ENCODE measurements around the gene WAC. TPM values are rescaled to one million over a fixed set of nuclear protein-coding genes. Genes with fewer than 3 reads are reported as not detected.
"Not testable (repeated sequence)": the region's sequence is repeated elsewhere in the genome, so short reads cannot be mapped to it uniquely, and the experiment has no call there.

Gene WAC
- total RNA-seq, 2 experiments from 2014 or later = 128 to 141 TPM

DNA sequence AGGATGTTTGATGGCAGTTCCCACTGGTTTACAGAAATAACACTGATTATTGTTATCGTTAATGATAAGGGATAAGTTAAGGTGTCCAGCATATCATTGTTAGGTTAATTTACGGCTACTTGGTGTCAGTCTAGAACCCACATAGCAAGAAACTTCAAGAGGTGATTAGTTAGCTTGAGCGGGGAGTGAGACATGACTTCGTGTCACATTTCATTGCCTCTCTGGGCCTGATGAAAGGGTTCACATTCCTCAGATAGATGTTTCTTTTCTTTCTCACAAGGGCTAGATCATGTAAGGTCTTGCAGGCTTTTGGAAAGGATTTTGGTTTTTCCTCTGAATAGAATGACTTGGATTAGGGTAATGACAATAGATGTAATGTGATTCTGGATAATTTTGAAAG lies 26.7 kb downstream of the WAC start:
- CTCF ChIA-PET = no interaction called here
- Mint-ChIP-seq H3K9me3 (ENCODE audit: low read depth) (no peaks in the 10 kb centered on the region), H3K4me3 (no peak overlapping the region), H3K27ac (no peak overlapping the region), H3K27me3 (no peaks in the 10 kb centered on the region), H3K4me1 (peaks cover 51% of the 10 kb centered on the region), H3K36me3 (peaks cover 68% of the 10 kb centered on the region)
- DNase-seq = no peak
- ATAC-seq = no peak

GRCh38 chr10:28560617-28561016 lies 27.7 kb downstream of the WAC start:
- no peak overlapping the region for H3K4me3 Mint-ChIP-seq

GRCh38 chr10:28561531-28561930 lies 28.6 kb downstream of the WAC start:
- DNase-seq = no peak

More at GRCh38 chr10:28560617-28561016, 27.7 kb downstream of the WAC start:
- Mint-ChIP-seq H3K36me3 (peaks cover 64% of the 10 kb centered on the region), H3K27ac (no peak overlapping the region), H3K9me3 (ENCODE audit: low read depth) (no peaks in the 10 kb centered on the region), H3K27me3 (no peaks in the 10 kb centered on the region), H3K4me1 (peaks cover 50% of the 10 kb centered on the region)
- CTCF ChIA-PET = no interaction called here
- ATAC-seq (no peak), DNase-seq (no peak)

GRCh38 chr10:28564905-28565304 lies 32.0 kb downstream of the WAC start:
- peaks cover 48% of the 10 kb centered on the region for H3K36me3 Mint-ChIP-seq
- H3K4me3 Mint-ChIP-seq = no peak overlapping the region
- peak overlapping the region; percentile 45 for H3K27ac Mint-ChIP-seq
- ATAC-seq = peak; percentile 39
- DNase-seq = no peak
- no peaks in the 10 kb centered on the region for H3K9me3 Mint-ChIP-seq (ENCODE audit: low read depth)
- H3K27me3 Mint-ChIP-seq = no peaks in the 10 kb centered on the region
- CTCF ChIA-PET = no interaction called here
- H3K4me1 Mint-ChIP-seq = peaks cover 60% of the 10 kb centered on the region

More at GRCh38 chr10:28561531-28561930, 28.6 kb downstream of the WAC start:
- no peak overlapping the region for H3K4me3 Mint-ChIP-seq
- H3K36me3 Mint-ChIP-seq = peaks cover 59% of the 10 kb centered on the region
- H3K27me3 Mint-ChIP-seq = no peaks in the 10 kb centered on the region
- CTCF ChIA-PET = no interaction called here
- no peak for ATAC-seq
- no peaks in the 10 kb centered on the region for H3K9me3 Mint-ChIP-seq (ENCODE audit: low read depth)
- no peak overlapping the region for H3K27ac Mint-ChIP-seq
- H3K4me1 Mint-ChIP-seq = peaks cover 51% of the 10 kb centered on the region

DNA sequence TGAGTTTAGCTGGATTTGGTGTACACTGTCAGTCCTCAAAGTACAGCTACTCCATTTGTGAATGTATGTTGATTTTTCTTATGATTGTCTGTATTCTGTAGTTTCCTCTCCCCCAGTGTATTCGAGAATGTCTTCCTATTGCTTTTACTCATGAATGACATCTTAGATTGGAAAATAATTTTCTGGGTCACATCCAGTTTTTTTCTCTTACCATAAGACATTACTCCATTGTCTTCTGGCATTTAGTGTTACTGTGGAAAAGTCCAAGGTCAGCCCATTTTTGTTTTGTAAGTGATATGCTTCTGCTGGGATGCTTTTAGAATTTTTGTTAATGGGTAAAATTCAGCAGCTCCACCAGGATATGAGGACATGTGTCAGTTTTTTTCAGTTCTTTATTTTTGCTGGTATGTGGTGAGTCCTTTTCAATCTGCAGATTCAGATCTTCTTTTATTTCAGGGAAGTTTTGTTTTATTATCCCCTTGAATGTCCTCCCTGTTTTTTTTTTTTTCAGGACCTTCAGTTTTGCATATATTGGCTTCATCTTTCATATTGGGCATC lies 33.6 kb downstream of the WAC start:
- CTCF ChIA-PET = no interaction called here

DNA sequence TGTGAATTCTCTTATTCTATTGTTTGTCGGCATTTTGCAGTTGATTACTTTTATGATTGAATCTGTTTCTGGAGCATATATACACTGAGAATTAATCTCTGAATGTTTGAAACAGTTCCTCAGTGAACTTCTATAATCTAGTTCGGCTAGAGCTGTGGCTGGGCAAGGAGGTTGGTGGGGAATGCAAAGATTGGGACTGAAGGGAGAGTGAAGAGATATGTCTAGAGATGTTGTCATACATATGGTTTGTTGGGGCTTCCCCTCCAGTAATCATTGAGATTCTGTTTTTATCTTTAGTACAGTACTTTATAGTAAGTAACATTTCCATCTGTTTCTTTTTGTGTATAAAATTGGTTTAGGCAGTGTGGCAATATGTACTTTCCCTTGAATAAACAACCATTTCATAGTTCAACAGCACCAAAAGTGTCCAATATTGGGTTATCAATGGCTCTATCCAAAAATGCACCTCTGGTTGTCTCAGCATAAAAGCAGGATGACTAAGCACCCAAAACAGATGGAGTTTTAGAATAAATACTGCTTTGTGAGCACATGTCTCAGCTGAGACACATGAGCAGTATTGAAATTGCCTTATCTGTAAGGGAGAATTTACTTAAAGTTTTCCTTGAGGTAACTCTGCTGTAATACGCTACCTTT lies 36.7 kb downstream of the WAC start:
- CTCF ChIA-PET = no interaction called here
- no peaks in the 10 kb centered on the region for H3K9me3 Mint-ChIP-seq (ENCODE audit: low read depth)
- peaks cover 45% of the 10 kb centered on the region for H3K36me3 Mint-ChIP-seq
- H3K4me3 Mint-ChIP-seq = no peak overlapping the region
- no peak for DNase-seq
- H3K27me3 Mint-ChIP-seq = no peaks in the 10 kb centered on the region
- peaks cover 56% of the 10 kb centered on the region for H3K4me1 Mint-ChIP-seq
- H3K27ac Mint-ChIP-seq = peak overlapping the region; percentile 24
- no peak for ATAC-seq

More for the DNA sequence above, 33.6 kb downstream of the WAC start:
- no peaks in the 10 kb centered on the region for H3K9me3 Mint-ChIP-seq (ENCODE audit: low read depth)
- H3K27me3 Mint-ChIP-seq = no peaks in the 10 kb centered on the region
- no peak for DNase-seq
- no peak overlapping the region for H3K4me3 Mint-ChIP-seq
- peak overlapping the region; percentile 27 for H3K27ac Mint-ChIP-seq
- no peak for ATAC-seq
- H3K4me1 Mint-ChIP-seq = peaks cover 62% of the 10 kb centered on the region
- peaks cover 45% of the 10 kb centered on the region for H3K36me3 Mint-ChIP-seq

- Mint-ChIP-seq H3K27ac (no peak overlapping the region), H3K4me1 (peaks cover 59% of the 10 kb centered on the region), H3K9me3 (ENCODE audit: low read depth) (no peaks in the 10 kb centered on the region), H3K4me3 (no peak overlapping the region), H3K27me3 (no peaks in the 10 kb centered on the region), H3K36me3 (peaks cover 45% of the 10 kb centered on the region)
- ATAC-seq (no peak), DNase-seq (no peak)
- CTCF ChIA-PET = no interaction called here
These were observed 37.7 kb downstream of the WAC start for GRCh38 chr10:28570598-28570997.

GRCh38 chr10:28571265-28571664 lies 38.3 kb downstream of the WAC start:
- Mint-ChIP-seq H3K9me3 (ENCODE audit: low read depth) (no peaks in the 10 kb centered on the region), H3K36me3 (peaks cover 46% of the 10 kb centered on the region), H3K4me3 (no peak overlapping the region), H3K4me1 (peaks cover 59% of the 10 kb centered on the region), H3K27ac (peak overlapping the region; percentile 17), H3K27me3 (no peaks in the 10 kb centered on the region)
- CTCF ChIA-PET = no interaction called here
- no peak for DNase-seq
- ATAC-seq = no peak

GRCh38 chr10:28574214-28574613 lies 41.3 kb downstream of the WAC start:
- H3K27ac Mint-ChIP-seq; H3K9me3 Mint-ChIP-seq (ENCODE audit: low read depth); H3K27me3 Mint-ChIP-seq; DNase-seq; H3K4me3 Mint-ChIP-seq; CTCF ChIA-PET; ATAC-seq: not testable (repeated sequence)
- Mint-ChIP-seq H3K4me1 (peaks cover 49% of the 10 kb centered on the region), H3K36me3 (peaks cover 44% of the 10 kb centered on the region)

GRCh38 chr10:28575852-28576251 lies 42.9 kb downstream of the WAC start:
- Mint-ChIP-seq H3K4me1 (peaks cover 46% of the 10 kb centered on the region), H3K36me3 (peaks cover 44% of the 10 kb centered on the region), H3K4me3 (no peak overlapping the region), H3K27ac (no peak overlapping the region), H3K9me3 (ENCODE audit: low read depth) (no peaks in the 10 kb centered on the region), H3K27me3 (no peaks in the 10 kb centered on the region)
- CTCF ChIA-PET = interaction anchor here (1.3 kb wide), 1 partner anchor 30 kb away, joined by 4 read pairs; no protein-coding TSS in a partner anchor
- DNase-seq (no peak), ATAC-seq (no peak)

- no peak for ATAC-seq
- peaks cover 50% of the 10 kb centered on the region for H3K4me1 Mint-ChIP-seq
These were observed 44.6 kb downstream of the WAC start for GRCh38 chr10:28577506-28577905.

GRCh38 chr10:28578454-28578853 lies 45.5 kb downstream of the WAC start:
- no peaks in the 10 kb centered on the region for H3K9me3 Mint-ChIP-seq (ENCODE audit: low read depth)
- no peak for DNase-seq
- no peak overlapping the region for H3K4me3 Mint-ChIP-seq
- H3K4me1 Mint-ChIP-seq = peaks cover 42% of the 10 kb centered on the region
- CTCF ChIA-PET = interaction anchor here (1.0 kb wide), 1 partner anchor 11 kb away, joined by 3 read pairs; no protein-coding TSS in a partner anchor
- H3K27ac Mint-ChIP-seq = no peak overlapping the region
- no peaks in the 10 kb centered on the region for H3K27me3 Mint-ChIP-seq
- peaks cover 39% of the 10 kb centered on the region for H3K36me3 Mint-ChIP-seq
- no peak for ATAC-seq

More at GRCh38 chr10:28577506-28577905, 44.6 kb downstream of the WAC start:
- no peaks in the 10 kb centered on the region for H3K27me3 Mint-ChIP-seq
- H3K9me3 Mint-ChIP-seq (ENCODE audit: low read depth) = no peaks in the 10 kb centered on the region
- no peak overlapping the region for H3K27ac Mint-ChIP-seq
- no peak for DNase-seq
- H3K4me3 Mint-ChIP-seq = no peak overlapping the region
- CTCF ChIA-PET = interaction anchor here (1.0 kb wide), 1 partner anchor 12 kb away, joined by 3 read pairs; no protein-coding TSS in a partner anchor
- H3K36me3 Mint-ChIP-seq = peaks cover 45% of the 10 kb centered on the region

- Mint-ChIP-seq H3K4me1 (peaks cover 31% of the 10 kb centered on the region), H3K4me3 (no peak overlapping the region), H3K27ac (no peak overlapping the region), H3K27me3 (no peaks in the 10 kb centered on the region), H3K36me3 (peaks cover 42% of the 10 kb centered on the region), H3K9me3 (ENCODE audit: low read depth) (no peaks in the 10 kb centered on the region)
- CTCF ChIA-PET = no interaction called here
- ATAC-seq (no peak), DNase-seq (no peak)
These were observed 47.9 kb downstream of the WAC start for GRCh38 chr10:28580825-28581224.

GRCh38 chr10:28581916-28582315 lies 49.0 kb downstream of the WAC start:
- no peak overlapping the region for H3K27ac Mint-ChIP-seq
- H3K27me3 Mint-ChIP-seq = no peaks in the 10 kb centered on the region
- CTCF ChIA-PET = no interaction called here
- DNase-seq = no peak
- no peak for ATAC-seq
- peaks cover 47% of the 10 kb centered on the region for H3K36me3 Mint-ChIP-seq
- no peak overlapping the region for H3K4me3 Mint-ChIP-seq
- H3K9me3 Mint-ChIP-seq (ENCODE audit: low read depth) = no peaks in the 10 kb centered on the region
- peaks cover 29% of the 10 kb centered on the region for H3K4me1 Mint-ChIP-seq
